Liver (tissue), 3 donors: Measurements from ENCODE around the gene RNF4.
A peak's percentile ranks its signal among the peaks of the same experiment; 100 is the strongest.

Source experiments
- CTCF ChIP-seq: fragments of 150-350 bp; IDR thresholded peaks from 2 replicates; pipeline ENCODE4 v1.5.1; 2017; ENCODE audit warnings: improper control_type of control experiment, low read depth, low read length; ENCODE audit not compliant: missing input control
- FOXA1 ChIP-seq: IDR thresholded peaks from 2 replicates; pipeline ENCODE4 v1.6.1; 2016; ENCODE audit warnings: antibody characterized with exemption
- GABPA ChIP-seq, 2 donors: IDR thresholded peaks in 1 of 2; conservative IDR thresholded peaks in 1 of 2; 2 replicates each; pipeline ENCODE4 v1.6.1; 2016; ENCODE audit warnings: antibody characterized with exemption in 2 of 2, mild to moderate bottlenecking in 1 of 2, moderate library complexity in 1 of 2
- NR2F2 ChIP-seq: IDR thresholded peaks from 2 replicates; pipeline ENCODE4 v1.6.1; 2016; ENCODE audit warnings: antibody characterized with exemption
- RAD21 ChIP-seq, 2 donors: IDR thresholded peaks; 2 replicates each; pipeline ENCODE4 v1.6.1; 2016; ENCODE audit warnings: antibody characterized with exemption in 2 of 2, mild to moderate bottlenecking in 2 of 2
- REST ChIP-seq: IDR thresholded peaks from 2 replicates; pipeline ENCODE4 v1.6.1; 2016; ENCODE audit warnings: antibody characterized with exemption, mild to moderate bottlenecking
- TAF1 ChIP-seq: conservative IDR thresholded peaks from 2 replicates; pipeline ENCODE4 v1.6.1; 2016; ENCODE audit warnings: antibody characterized with exemption, mild to moderate bottlenecking
- ZBTB33 ChIP-seq: IDR thresholded peaks from 2 replicates; pipeline ENCODE4 v1.6.1; 2016; ENCODE audit warnings: antibody characterized with exemption
- donor health status: healthy.
- donor health status: healthy.

GRCh38 chr4:2436301-2436700, 32.6 kb upstream of the RNF4 start:
- peak in 1 of 2 donors; percentile 35 for TF ChIP-seq RAD21 (IDR thresholded peaks at IDR 0.05)
- no peak for TF ChIP-seq TAF1
- no peak for TF ChIP-seq CTCF
- no peak for TF ChIP-seq FOXA1
- TF ChIP-seq ZBTB33 = no peak
- no peak for TF ChIP-seq GABPA (IDR thresholded peaks at IDR 0.05 in 1 of 2, conservative IDR thresholded peaks at IDR 0.05 in 1 of 2)
- TF ChIP-seq NR2F2 = no peak
- no peak for TF ChIP-seq REST
